ENCODE results near the gene ARHGEF10L.

GRCh38 chr1:17663646-17664045, 124.1 kb downstream of the ARHGEF10L start:
- TF ChIP-seq GATA2 (IDR thresholded peaks at IDR 0.05; ENCODE audit: low read depth, low read length) (no peak), GATA3 (IDR thresholded peaks at IDR 0.05; ENCODE audit: low read depth, low read length) (no peak)

Data from SH-SY5Y (cell line).